Measurements from ENCODE around the gene C19orf47. TPM values are rescaled to one million over a fixed set of nuclear protein-coding genes. Genes with fewer than 3 reads are reported as not detected.

C19orf47 gene
- total RNA-seq, 1 experiment from 2014 or later: 11.7 TPM

DNA sequence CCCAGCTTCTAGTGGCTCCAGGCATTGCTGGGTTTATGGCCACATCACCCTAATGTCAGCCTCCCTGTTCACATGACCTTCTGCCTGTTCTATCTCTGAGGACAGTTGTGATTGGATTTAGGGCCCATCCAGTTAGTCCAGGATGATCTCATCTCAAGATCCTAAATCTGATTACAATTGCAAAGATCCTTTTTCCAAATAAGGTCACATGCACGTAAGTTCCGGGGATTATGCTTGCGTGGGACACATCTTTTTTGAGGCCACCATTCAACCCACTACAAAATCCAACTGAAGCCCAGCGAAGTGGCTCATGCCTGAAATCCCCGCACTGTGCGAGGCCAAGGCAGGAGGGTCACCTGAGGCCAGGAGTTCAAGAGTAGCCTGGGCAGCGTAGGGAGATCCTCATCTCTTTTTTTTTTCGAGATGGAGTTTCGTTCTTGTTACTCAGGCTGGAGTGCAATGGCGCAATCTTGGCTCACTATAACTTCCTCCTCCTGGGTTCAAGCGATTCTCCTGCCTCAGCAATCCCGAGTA, 12.6 kb upstream of the C19orf47 start:
- Histone ChIP-seq H3K79me2 (ENCODE audit: low read length) (no peaks in the 10 kb centered on the region), H3K9ac (ENCODE audit: low read length) (no peak overlapping the region), H3K4me3 (ENCODE audit: low read length) (no peak overlapping the region), H2AFZ (ENCODE audit: low read length) (no peak overlapping the region), H3K9me3 (ENCODE audit: low read length) (no peaks in the 10 kb centered on the region), H3K36me3 (ENCODE audit: insufficient read depth, low read length) (no peaks in the 10 kb centered on the region), H3K9me2 (replicated peaks; ENCODE audit: insufficient read depth, low read length) (no peaks in the 10 kb centered on the region), H4K20me1 (ENCODE audit: insufficient read depth, low read depth, low read length) (no peaks in the 10 kb centered on the region), H3K4me1 (ENCODE audit: low read length) (peaks cover 21% of the 10 kb centered on the region), H3K27ac (ENCODE audit: low read length) (no peak overlapping the region), H3K4me2 (ENCODE audit: low read depth, low read length, poor library complexity, severe bottlenecking) (no peak overlapping the region), H3K27me3 (ENCODE audit: low read length) (no peaks in the 10 kb centered on the region)
- DNase-seq: no peak

DNA sequence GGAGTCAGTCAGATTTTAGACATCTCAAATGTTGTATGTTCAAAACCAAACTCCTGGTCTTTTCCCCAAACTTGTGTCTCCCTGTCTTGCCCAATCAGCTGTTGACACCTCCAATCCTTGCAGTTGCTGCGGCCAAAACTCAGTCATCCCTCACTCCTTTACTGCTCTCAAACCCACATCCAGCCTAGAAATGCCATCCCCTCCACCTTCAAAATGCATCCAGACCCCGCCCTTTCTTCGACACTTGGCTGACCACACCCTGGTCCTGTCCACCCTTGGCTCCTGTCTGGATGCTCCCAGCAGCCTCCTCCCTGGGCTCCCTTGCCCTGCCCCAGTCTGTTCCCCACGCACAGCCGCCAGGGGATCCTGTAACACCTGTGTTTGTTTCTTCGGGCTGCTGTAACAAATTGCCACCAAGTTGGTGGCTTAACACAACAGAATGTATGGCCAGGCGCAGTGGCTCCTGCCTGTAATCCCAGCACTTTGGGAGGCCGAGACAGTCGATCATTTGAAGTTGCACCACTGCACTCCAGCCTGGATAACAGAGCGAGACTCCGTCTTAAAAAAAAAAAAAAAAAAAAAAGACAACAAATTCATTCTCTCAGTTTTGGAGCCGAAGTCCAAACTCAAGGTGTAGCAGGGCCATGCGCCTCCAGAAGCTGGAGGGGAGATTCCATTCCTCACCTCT, 12.0 kb upstream of the C19orf47 start:
- no peak overlapping the region for H3K4me2 ChIP-seq (ENCODE audit: low read depth, low read length, poor library complexity, severe bottlenecking)
- no peaks in the 10 kb centered on the region for H3K36me3 ChIP-seq (ENCODE audit: insufficient read depth, low read length)
- no peaks in the 10 kb centered on the region for H3K79me2 ChIP-seq (ENCODE audit: low read length)

DNA sequence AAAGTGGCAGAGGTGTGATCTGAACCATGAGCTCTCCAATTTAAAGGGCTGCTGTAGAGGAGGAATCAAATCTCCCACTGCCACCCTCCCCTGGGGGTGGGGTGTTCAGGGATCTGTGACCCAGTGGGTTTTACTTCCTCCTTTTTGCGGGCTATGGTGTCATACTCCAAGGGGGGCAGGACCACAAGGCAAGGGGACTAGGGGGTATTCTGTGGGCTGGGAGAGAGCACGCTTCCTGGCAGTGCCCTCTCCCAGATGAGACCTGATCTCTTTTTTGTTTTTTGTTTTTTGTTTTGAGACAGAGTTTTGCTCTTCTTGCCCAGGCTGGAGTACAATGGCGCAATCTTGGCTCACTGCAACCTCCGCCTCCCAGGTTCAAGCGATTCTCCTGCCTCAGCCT, 10.6 kb upstream of the C19orf47 start:
- peaks cover 16% of the 10 kb centered on the region for H3K4me1 ChIP-seq (ENCODE audit: low read length)
- no peak overlapping the region for H2AFZ ChIP-seq (ENCODE audit: low read length)
- no peak overlapping the region for H3K27ac ChIP-seq (ENCODE audit: low read length)
- peak; percentile 76 for DNase-seq
- H4K20me1 ChIP-seq (ENCODE audit: insufficient read depth, low read depth, low read length): no peaks in the 10 kb centered on the region
- H3K36me3 ChIP-seq (ENCODE audit: insufficient read depth, low read length): no peaks in the 10 kb centered on the region
- no peak overlapping the region for H3K4me3 ChIP-seq (ENCODE audit: low read length)
- peak overlapping the region; percentile 38 for H3K4me2 ChIP-seq (ENCODE audit: low read depth, low read length, poor library complexity, severe bottlenecking)
- no peaks in the 10 kb centered on the region for H3K79me2 ChIP-seq (ENCODE audit: low read length)
- H3K9me3 ChIP-seq (ENCODE audit: low read length): no peaks in the 10 kb centered on the region
- H3K27me3 ChIP-seq (ENCODE audit: low read length): no peaks in the 10 kb centered on the region
- H3K9ac ChIP-seq (ENCODE audit: low read length): peak overlapping the region; percentile 32; the same call in 1 of the 2 replicates
- no peaks in the 10 kb centered on the region for H3K9me2 ChIP-seq (replicated peaks; ENCODE audit: insufficient read depth, low read length)

More for the DNA sequence above, 12.0 kb upstream of the C19orf47 start:
- Histone ChIP-seq H3K27ac (ENCODE audit: low read length) (no peak overlapping the region), H3K9me3 (ENCODE audit: low read length) (no peaks in the 10 kb centered on the region), H2AFZ (ENCODE audit: low read length) (no peak overlapping the region), H3K4me1 (ENCODE audit: low read length) (peaks cover 17% of the 10 kb centered on the region), H4K20me1 (ENCODE audit: insufficient read depth, low read depth, low read length) (no peaks in the 10 kb centered on the region), H3K9ac (ENCODE audit: low read length) (no peak overlapping the region), H3K4me3 (ENCODE audit: low read length) (no peak overlapping the region), H3K9me2 (replicated peaks; ENCODE audit: insufficient read depth, low read length) (no peaks in the 10 kb centered on the region), H3K27me3 (ENCODE audit: low read length) (no peaks in the 10 kb centered on the region)
- DNase-seq: no peak

DNA sequence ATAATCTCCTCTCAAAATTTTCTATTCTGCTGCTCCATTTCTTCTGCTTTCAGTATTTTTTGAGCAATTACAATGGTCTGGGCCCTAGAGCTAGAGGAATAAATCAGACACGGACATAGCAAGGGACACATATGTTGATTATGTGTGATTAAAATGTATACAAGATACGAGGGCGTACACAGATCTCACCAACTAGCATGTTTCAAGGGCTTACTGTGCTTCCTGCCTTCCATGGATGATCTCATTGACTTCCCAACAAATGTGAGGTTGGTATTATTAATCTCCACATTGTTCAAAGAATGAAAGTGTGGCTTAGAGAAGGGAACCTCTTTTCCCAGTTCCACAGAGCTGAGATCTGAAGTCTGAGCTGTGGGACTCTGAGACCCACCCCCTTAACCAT, 9.4 kb upstream of the C19orf47 start:
- H3K4me1 ChIP-seq (ENCODE audit: low read length): peaks cover 16% of the 10 kb centered on the region
- H3K4me2 ChIP-seq (ENCODE audit: low read depth, low read length, poor library complexity, severe bottlenecking): no peak overlapping the region
- DNase-seq: no peak
- H3K9me3 ChIP-seq (ENCODE audit: low read length): no peaks in the 10 kb centered on the region
- H2AFZ ChIP-seq (ENCODE audit: low read length): no peak overlapping the region
- H4K20me1 ChIP-seq (ENCODE audit: insufficient read depth, low read depth, low read length): no peaks in the 10 kb centered on the region
- H3K9me2 ChIP-seq (replicated peaks; ENCODE audit: insufficient read depth, low read length): no peaks in the 10 kb centered on the region
- no peaks in the 10 kb centered on the region for H3K79me2 ChIP-seq (ENCODE audit: low read length)
- no peak overlapping the region for H3K4me3 ChIP-seq (ENCODE audit: low read length)
- no peak overlapping the region for H3K27ac ChIP-seq (ENCODE audit: low read length)
- no peak overlapping the region for H3K9ac ChIP-seq (ENCODE audit: low read length)
- no peaks in the 10 kb centered on the region for H3K27me3 ChIP-seq (ENCODE audit: low read length)
- no peaks in the 10 kb centered on the region for H3K36me3 ChIP-seq (ENCODE audit: insufficient read depth, low read length)

DNA sequence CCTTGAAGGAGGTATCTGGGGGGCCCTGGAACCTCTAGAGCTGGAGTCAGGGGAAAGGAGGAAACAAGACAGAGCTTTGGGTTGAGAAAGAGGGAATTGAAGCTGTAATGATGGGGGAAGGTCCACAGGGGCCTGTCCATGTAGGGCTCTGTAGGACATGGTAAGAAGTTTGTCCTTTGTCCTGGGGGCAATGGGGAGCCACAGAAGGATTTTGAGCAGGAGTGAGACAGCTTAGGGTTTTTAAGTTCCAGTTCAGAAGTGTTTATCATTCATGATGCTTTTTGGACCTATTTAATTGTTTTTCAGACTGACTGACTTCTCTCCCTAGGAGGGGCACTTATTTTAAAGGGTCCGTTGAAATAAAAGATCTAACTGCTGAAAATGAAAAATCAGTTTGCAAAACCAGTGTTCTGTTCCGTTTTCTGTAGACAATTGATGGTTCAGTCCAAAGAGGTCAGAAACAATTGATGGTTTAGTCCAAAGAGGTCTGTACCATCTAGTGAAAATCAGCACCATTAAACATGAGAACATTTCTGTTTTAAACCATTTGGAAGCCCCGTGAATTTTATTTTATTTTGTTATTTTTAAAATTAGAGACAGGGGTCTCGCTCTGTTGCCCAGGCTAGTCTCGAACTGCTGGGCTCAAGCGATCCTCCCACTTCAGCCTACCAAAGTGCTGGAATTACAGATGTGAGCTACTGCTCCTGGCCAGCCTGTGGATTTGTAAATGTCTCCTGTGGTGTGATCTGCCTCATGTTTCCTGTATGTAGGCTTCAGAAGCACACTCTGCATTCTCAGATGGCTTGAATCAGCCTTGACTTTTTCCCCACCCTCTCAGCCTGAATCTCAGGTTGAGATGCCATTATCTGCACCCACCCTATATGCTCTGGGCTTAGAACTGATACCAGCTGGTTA, 8.7 kb upstream of the C19orf47 start:
- no peak overlapping the region for H3K4me2 ChIP-seq (ENCODE audit: low read depth, low read length, poor library complexity, severe bottlenecking)
- H4K20me1 ChIP-seq (ENCODE audit: insufficient read depth, low read depth, low read length): no peaks in the 10 kb centered on the region
- H3K9me2 ChIP-seq (replicated peaks; ENCODE audit: insufficient read depth, low read length): no peaks in the 10 kb centered on the region
- no peaks in the 10 kb centered on the region for H3K36me3 ChIP-seq (ENCODE audit: insufficient read depth, low read length)
- no peaks in the 10 kb centered on the region for H3K27me3 ChIP-seq (ENCODE audit: low read length)
- no peak overlapping the region for H3K27ac ChIP-seq (ENCODE audit: low read length)
- H3K4me1 ChIP-seq (ENCODE audit: low read length): peaks cover 16% of the 10 kb centered on the region
- H2AFZ ChIP-seq (ENCODE audit: low read length): no peak overlapping the region
- H3K4me3 ChIP-seq (ENCODE audit: low read length): no peak overlapping the region
- H3K79me2 ChIP-seq (ENCODE audit: low read length): no peaks in the 10 kb centered on the region
- H3K9me3 ChIP-seq (ENCODE audit: low read length): no peaks in the 10 kb centered on the region
- DNase-seq: no peak
- no peak overlapping the region for H3K9ac ChIP-seq (ENCODE audit: low read length)

DNA sequence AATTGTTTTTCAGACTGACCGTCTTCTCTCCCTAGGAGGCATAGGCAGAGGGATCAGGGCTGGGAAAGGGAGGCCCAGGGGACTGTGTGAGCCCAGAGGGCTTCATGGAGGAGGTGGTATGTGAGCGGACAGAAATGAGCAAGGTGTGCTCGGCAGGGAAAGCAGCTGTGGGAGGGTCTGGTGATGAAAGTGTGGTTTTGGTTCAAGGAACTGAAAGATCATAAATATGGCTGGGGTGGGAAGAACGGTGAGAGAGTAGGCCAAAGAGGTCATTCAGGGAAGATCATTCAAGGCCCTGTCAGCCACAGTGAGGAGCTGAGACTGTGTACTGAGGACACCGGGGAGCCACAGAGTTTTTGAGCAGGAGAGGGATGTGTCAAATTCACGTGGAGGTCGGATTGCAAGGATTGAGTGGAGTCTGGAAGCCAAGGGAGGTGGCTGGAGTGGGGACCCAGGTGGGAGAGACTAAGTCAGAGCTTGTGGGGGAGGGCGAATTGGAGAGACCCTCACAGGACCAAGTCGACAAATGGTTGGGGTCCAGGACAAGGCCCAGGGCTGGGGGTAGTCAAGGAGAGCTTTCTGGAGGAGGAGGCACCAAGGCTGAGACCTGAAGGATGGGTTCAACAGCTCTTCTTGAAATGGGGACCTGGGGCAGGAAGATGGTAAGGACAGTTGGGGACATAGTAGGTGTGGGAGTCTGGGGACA, 7.9 kb upstream of the C19orf47 start:
- Histone ChIP-seq H3K27ac (ENCODE audit: low read length) (no peak overlapping the region), H3K4me1 (ENCODE audit: low read length) (peaks cover 16% of the 10 kb centered on the region), H3K4me2 (ENCODE audit: low read depth, low read length, poor library complexity, severe bottlenecking) (no peak overlapping the region), H3K27me3 (ENCODE audit: low read length) (no peaks in the 10 kb centered on the region), H2AFZ (ENCODE audit: low read length) (no peak overlapping the region), H4K20me1 (ENCODE audit: insufficient read depth, low read depth, low read length) (no peaks in the 10 kb centered on the region), H3K9me3 (ENCODE audit: low read length) (no peaks in the 10 kb centered on the region), H3K36me3 (ENCODE audit: insufficient read depth, low read length) (no peaks in the 10 kb centered on the region), H3K79me2 (ENCODE audit: low read length) (no peaks in the 10 kb centered on the region), H3K9ac (ENCODE audit: low read length) (no peak overlapping the region), H3K9me2 (replicated peaks; ENCODE audit: insufficient read depth, low read length) (no peaks in the 10 kb centered on the region), H3K4me3 (ENCODE audit: low read length) (no peak overlapping the region)
- no peak for DNase-seq

DNA sequence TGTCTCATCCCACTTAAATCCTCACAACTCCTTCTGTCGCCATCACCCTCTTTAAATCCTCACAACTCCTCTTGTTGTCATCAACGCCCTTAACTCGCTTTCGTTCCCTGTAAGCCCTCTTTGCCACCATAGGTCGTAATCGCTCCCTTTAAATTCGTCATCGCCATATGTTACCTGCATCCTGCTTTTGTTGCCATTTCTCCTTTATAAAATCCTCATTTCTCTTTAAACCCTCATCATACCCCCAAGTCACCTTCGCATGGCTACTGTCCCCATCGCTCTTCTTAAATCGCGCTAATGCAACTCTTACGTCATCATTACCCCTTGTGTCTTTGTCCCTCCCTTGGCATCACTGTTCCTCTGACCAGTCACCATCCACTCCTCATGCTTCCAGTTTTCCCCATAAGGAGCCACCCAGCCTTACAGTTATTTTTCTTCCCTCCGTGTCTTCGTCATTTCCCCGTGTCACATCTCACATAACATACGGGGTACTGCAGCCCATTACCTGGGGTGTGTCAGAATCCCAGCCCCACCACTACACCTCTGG, 837 bp upstream of the C19orf47 start:
- peaks cover 34% of the 10 kb centered on the region for H3K79me2 ChIP-seq (ENCODE audit: low read length)

More for the DNA sequence above, 837 bp upstream of the C19orf47 start:
- Histone ChIP-seq H3K9me3 (ENCODE audit: low read length) (no peaks in the 10 kb centered on the region), H3K4me3 (ENCODE audit: low read length) (peak overlapping the region; percentile 79), H3K9me2 (replicated peaks; ENCODE audit: insufficient read depth, low read length) (no peaks in the 10 kb centered on the region), H3K27me3 (ENCODE audit: low read length) (no peaks in the 10 kb centered on the region), H3K4me2 (ENCODE audit: low read depth, low read length, poor library complexity, severe bottlenecking) (peak overlapping the region; percentile 92), H3K9ac (ENCODE audit: low read length) (peak overlapping the region; percentile 72), H3K36me3 (ENCODE audit: insufficient read depth, low read length) (no peaks in the 10 kb centered on the region; the same call in 1 of the 2 replicates), H3K4me1 (ENCODE audit: low read length) (peaks cover 16% of the 10 kb centered on the region), H4K20me1 (ENCODE audit: insufficient read depth, low read depth, low read length) (no peaks in the 10 kb centered on the region), H2AFZ (ENCODE audit: low read length) (no peak overlapping the region), H3K27ac (ENCODE audit: low read length) (no peak overlapping the region)
- no peak for DNase-seq
